GM21717 (cell line): ENCODE data around the gene KISS1R.

Experiments
- ATAC-seq: cut with Tn5 transposase; IDR thresholded peaks from one replicate; pipeline ENCODE4 v1.9.1; 2021; ENCODE audit warnings: mild to moderate bottlenecking, moderate library complexity; ENCODE audit not compliant: unreplicated experiment

The KISS1R gene

DNA sequence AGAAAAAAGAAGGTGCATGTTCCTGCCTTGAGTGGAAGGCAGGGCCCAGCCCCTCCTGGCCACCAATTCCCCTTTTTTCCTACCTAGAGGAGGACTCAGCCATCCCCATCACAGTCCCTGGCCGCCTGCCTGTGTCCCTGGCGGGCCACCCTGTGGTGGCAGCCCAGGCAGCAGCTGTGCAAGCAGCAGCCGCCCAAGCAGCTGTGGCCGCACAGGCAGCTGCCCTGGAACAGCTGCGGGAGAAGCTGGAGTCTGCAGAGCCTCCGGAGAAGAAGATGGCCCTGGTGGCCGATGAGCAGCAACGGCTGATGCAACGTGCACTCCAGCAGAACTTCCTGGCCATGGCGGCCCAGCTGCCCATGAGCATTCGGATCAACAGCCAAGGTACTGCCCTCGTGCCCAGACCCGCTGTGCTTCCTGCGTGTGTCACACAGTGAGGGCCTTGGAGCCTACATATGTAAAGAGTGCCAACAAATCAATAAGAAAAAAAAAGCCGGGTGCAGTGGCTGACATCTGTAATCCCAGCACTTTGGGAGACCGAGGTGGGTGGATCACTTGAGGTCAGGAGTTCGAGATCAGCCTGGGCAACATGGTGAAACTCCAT lies 49.5 kb downstream of the KISS1R start:
- ATAC-seq: no peak
